ENCODE data around the gene SMYD3. TPM values are rescaled to one million over a fixed set of nuclear protein-coding genes. Genes with fewer than 3 reads are reported as not detected.

Gene SMYD3
- total RNA-seq, 4 donors from 2014 or later = 12.0 to 15.0 (median 13.2) TPM

- WGBS = 88% methylated on average over 7 of the region's 7 CpGs
- Histone ChIP-seq H3K27me3 (no peaks in the 10 kb centered on the region), H3K27ac (replicated peaks in 1 of 4) (peak overlapping the region in 1 of 4 donors; percentile 62), H3K36me3 (no peaks in the 10 kb centered on the region), H3K4me1 (peaks cover 22 to 27% (median 26%) of the 10 kb centered on the region in 4 donors), H3K9me3 (no peaks in the 10 kb centered on the region), H3K4me3 (no peak overlapping the region)
- intact Hi-C loops (cut with DNase I) = loop anchor here (10.0 kb wide), 1 partner anchor 121 kb away; no protein-coding TSS in a partner anchor
- no peak for DNase-seq (ENCODE audit: extremely low spot score)
- TF ChIP-seq POLR2AphosphoS5 (IDR thresholded peaks at IDR 0.05) (no peak), EP300 (IDR thresholded peaks at IDR 0.05) (no peak), CTCF (IDR thresholded peaks at IDR 0.05) (no peak), POLR2A (IDR thresholded peaks at IDR 0.05; ENCODE audit: low read depth) (no peak)
Measured at GRCh38 chr1:245873883-245874671, 633.0 kb downstream of the SMYD3 start.

- H3K4me1 ChIP-seq = peaks cover 22 to 27% (median 26%) of the 10 kb centered on the region in 4 donors
- H3K9me3 ChIP-seq = no peaks in the 10 kb centered on the region
- no peak overlapping the region for H3K27ac ChIP-seq (replicated peaks in 1 of 4)
- no peak overlapping the region for H3K4me3 ChIP-seq
- no peaks in the 10 kb centered on the region for H3K36me3 ChIP-seq
- DNase-seq (ENCODE audit: extremely low spot score) = no peak
- no peak for TF ChIP-seq EP300 (IDR thresholded peaks at IDR 0.05)
- no peak for TF ChIP-seq POLR2AphosphoS5 (IDR thresholded peaks at IDR 0.05)
- no peak for TF ChIP-seq CTCF (IDR thresholded peaks at IDR 0.05)
- no peak for TF ChIP-seq POLR2A (IDR thresholded peaks at IDR 0.05; ENCODE audit: low read depth)
- H3K27me3 ChIP-seq = no peaks in the 10 kb centered on the region
- intact Hi-C loops (cut with DNase I) = loop anchor here (10.0 kb wide), 1 partner anchor 122 kb away; no protein-coding TSS in a partner anchor
- WGBS = 100% methylated on average over 1 of the region's 1 CpG
Measured at GRCh38 chr1:245873068-245873467, 634.0 kb downstream of the SMYD3 start.

- WGBS = 90% methylated on average over 8 of the region's 8 CpGs
- H3K27ac ChIP-seq (replicated peaks in 1 of 4) = no peak overlapping the region
- TF ChIP-seq CTCF (IDR thresholded peaks at IDR 0.05) (no peak), POLR2AphosphoS5 (IDR thresholded peaks at IDR 0.05) (no peak), POLR2A (IDR thresholded peaks at IDR 0.05; ENCODE audit: low read depth) (no peak), EP300 (IDR thresholded peaks at IDR 0.05) (no peak)
- H3K9me3 ChIP-seq = no peaks in the 10 kb centered on the region
- DNase-seq (ENCODE audit: extremely low spot score) = no peak
- H3K36me3 ChIP-seq = no peaks in the 10 kb centered on the region
- intact Hi-C loops (cut with DNase I) = loop anchor here (10.0 kb wide), 1 partner anchor 122 kb away; no protein-coding TSS in a partner anchor
- H3K27me3 ChIP-seq = no peaks in the 10 kb centered on the region
- no peak overlapping the region for H3K4me3 ChIP-seq
- H3K4me1 ChIP-seq = peaks cover 22 to 27% (median 26%) of the 10 kb centered on the region in 4 donors
Measured at GRCh38 chr1:245872475-245872874, 634.6 kb downstream of the SMYD3 start.

GRCh38 chr1:245871915-245872314 lies 635.2 kb downstream of the SMYD3 start:
- peaks cover 22 to 27% (median 26%) of the 10 kb centered on the region in 4 donors for H3K4me1 ChIP-seq
- no peak for DNase-seq (ENCODE audit: extremely low spot score)
- no peaks in the 10 kb centered on the region for H3K9me3 ChIP-seq
- no peak for TF ChIP-seq CTCF (IDR thresholded peaks at IDR 0.05)
- no peak for TF ChIP-seq POLR2A (IDR thresholded peaks at IDR 0.05; ENCODE audit: low read depth)
- TF ChIP-seq POLR2AphosphoS5 (IDR thresholded peaks at IDR 0.05) = no peak
- no peak for TF ChIP-seq EP300 (IDR thresholded peaks at IDR 0.05)
- no peak overlapping the region for H3K4me3 ChIP-seq
- no peak overlapping the region for H3K27ac ChIP-seq (replicated peaks in 1 of 4)
- 97% methylated on average over 4 of the region's 4 CpGs for WGBS
- intact Hi-C loops (cut with DNase I) = loop anchor here (10.0 kb wide), 1 partner anchor 123 kb away; no protein-coding TSS in a partner anchor
- H3K36me3 ChIP-seq = no peaks in the 10 kb centered on the region
- H3K27me3 ChIP-seq = no peaks in the 10 kb centered on the region
